ENCODE data around the gene SGF29. TPM values are rescaled to one million over a fixed set of nuclear protein-coding genes. Genes with fewer than 3 reads are reported as not detected.

Gene SGF29
- total and polyA plus RNA-seq, 2 experiments from 2014 or later = 10.0 to 17.6 TPM

DNA sequence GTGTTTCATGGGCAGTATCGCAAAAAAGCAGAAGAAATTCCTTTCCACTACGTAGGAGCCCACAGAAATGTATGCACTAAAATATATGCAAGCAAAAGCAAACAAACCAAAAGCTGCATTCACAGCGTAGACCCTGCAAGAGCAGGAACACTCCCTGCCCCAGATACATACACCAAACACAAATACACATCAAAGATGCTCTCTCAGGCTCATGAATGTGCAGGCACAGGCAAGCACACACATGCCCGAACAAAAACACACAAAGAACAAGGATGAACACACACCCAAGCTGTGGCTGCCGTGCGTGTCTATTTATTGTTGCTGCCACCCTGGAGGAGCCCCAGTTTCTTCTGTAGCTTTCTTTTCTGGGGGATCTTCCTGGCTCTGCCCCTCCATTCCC is 16.6 kb upstream of the SGF29 start (continued):
- TF ChIP-seq, protein P1, sequence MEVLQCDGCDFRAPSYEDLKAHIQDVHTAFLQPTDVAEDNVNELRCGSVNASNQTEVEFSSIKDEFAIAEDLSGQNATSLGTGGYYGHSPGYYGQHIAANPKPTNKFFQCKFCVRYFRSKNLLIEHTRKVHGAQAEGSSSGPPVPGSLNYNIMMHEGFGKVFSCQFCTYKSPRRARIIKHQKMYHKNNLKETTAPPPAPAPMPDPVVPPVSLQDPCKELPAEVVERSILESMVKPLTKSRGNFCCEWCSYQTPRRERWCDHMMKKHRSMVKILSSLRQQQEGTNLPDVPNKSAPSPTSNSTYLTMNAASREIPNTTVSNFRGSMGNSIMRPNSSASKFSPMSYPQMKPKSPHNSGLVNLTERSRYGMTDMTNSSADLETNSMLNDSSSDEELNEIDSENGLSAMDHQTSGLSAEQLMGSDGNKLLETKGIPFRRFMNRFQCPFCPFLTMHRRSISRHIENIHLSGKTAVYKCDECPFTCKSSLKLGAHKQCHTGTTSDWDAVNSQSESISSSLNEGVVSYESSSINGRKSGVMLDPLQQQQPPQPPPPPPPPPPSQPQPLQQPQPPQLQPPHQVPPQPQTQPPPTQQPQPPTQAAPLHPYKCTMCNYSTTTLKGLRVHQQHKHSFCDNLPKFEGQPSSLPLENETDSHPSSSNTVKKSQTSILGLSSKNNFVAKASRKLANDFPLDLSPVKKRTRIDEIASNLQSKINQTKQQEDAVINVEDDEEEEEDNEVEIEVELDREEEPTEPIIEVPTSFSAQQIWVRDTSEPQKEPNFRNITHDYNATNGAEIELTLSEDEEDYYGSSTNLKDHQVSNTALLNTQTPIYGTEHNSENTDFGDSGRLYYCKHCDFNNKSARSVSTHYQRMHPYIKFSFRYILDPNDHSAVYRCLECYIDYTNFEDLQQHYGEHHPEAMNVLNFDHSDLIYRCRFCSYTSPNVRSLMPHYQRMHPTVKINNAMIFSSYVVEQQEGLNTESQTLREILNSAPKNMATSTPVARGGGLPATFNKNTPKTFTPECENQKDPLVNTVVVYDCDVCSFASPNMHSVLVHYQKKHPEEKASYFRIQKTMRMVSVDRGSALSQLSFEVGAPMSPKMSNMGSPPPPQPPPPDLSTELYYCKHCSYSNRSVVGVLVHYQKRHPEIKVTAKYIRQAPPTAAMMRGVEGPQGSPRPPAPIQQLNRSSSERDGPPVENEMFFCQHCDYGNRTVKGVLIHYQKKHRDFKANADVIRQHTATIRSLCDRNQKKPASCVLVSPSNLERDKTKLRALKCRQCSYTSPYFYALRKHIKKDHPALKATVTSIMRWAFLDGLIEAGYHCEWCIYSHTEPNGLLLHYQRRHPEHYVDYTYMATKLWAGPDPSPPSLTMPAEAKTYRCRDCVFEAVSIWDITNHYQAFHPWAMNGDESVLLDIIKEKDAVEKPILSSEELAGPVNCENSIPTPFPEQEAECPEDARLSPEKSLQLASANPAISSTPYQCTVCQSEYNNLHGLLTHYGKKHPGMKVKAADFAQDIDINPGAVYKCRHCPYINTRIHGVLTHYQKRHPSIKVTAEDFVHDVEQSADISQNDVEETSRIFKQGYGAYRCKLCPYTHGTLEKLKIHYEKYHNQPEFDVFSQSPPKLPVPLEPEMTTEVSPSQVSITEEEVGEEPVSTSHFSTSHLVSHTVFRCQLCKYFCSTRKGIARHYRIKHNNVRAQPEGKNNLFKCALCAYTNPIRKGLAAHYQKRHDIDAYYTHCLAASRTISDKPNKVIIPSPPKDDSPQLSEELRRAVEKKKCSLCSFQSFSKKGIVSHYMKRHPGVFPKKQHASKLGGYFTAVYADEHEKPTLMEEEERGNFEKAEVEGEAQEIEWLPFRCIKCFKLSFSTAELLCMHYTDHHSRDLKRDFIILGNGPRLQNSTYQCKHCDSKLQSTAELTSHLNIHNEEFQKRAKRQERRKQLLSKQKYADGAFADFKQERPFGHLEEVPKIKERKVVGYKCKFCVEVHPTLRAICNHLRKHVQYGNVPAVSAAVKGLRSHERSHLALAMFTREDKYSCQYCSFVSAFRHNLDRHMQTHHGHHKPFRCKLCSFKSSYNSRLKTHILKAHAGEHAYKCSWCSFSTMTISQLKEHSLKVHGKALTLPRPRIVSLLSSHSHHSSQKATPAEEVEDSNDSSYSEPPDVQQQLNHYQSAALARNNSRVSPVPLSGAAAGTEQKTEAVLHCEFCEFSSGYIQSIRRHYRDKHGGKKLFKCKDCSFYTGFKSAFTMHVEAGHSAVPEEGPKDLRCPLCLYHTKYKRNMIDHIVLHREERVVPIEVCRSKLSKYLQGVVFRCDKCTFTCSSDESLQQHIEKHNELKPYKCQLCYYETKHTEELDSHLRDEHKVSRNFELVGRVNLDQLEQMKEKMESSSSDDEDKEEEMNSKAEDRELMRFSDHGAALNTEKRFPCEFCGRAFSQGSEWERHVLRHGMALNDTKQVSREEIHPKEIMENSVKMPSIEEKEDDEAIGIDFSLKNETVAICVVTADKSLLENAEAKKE (CRISPR knock-in tag; IDR thresholded peaks at IDR 0.05) = no peak

DNA sequence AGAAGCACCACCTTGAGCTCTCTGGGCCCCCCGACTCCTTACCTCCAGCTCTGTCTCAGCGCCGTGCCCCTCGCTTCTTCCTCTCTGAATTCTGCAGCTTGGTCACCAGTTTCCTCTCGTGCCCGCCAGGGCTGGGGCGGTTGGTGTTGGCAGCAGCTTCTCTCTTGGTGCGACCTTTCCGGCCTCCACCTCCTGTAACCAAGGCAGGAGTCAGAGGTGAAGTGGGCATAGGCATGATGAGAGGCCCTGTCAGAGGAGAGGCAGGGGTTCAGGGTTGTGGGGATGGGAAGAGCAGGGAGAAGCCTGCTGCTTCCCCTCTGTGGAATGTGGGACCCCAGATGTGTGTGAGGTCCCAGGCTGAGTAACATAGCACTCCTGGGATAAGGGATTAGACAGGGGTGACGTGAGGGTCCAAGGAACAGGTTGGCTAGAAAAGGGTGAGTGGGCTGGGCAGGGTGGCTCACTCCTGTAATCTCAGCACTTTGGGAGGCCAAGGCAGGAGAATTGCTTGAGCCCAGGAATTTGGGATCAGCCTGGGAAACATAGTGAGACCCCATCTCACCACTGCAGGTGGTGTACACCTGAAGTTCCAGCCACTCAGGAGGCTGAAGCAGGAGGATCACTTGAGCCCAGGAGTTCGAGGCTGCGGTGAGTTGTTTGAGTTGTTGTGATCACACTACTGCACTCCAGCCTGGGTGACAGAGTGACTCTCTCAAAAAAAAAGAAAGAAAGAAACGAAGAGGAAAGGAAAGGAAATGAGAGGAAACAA is 15.6 kb upstream of the SGF29 start:
- DNase-seq (ENCODE audit: low spot score) (no peak), ATAC-seq (no peak)
- Mint-ChIP-seq H3K27ac (no peak overlapping the region), H3K4me1 (peaks cover 5% of the 10 kb centered on the region; the same call in 2 of the 3 replicates), H3K36me3 (ENCODE audit: low read depth) (no peaks in the 10 kb centered on the region), H3K4me3 (no peak overlapping the region), H3K27me3 (ENCODE audit: insufficient read depth, low read depth, poor library complexity) (peaks cover 11% of the 10 kb centered on the region), H3K9me3 (no peaks in the 10 kb centered on the region)
- Histone ChIP-seq H3K4me1 (ENCODE audit: insufficient read depth) (no peaks in the 10 kb centered on the region), H3K9me2 (ENCODE audit: insufficient read depth) (no peaks in the 10 kb centered on the region), H4K20me1 (replicated peaks; ENCODE audit: insufficient read depth) (no peaks in the 10 kb centered on the region), H3F3A (replicated peaks; ENCODE audit: low read depth) (no peaks in the 10 kb centered on the region), H3K79me2 (replicated peaks; ENCODE audit: insufficient read depth) (no peaks in the 10 kb centered on the region), H3K4me3 (no peak overlapping the region), H3K27me3 (ENCODE audit: insufficient read depth) (no peaks in the 10 kb centered on the region), H2AFZ (no peak overlapping the region), H3K27ac (ENCODE audit: low read depth) (no peak overlapping the region), H3K36me3 (ENCODE audit: insufficient read depth) (no peaks in the 10 kb centered on the region), H3K4me2 (no peak overlapping the region)
- TF ChIP-seq EZH2phosphoT487 (IDR thresholded peaks at IDR 0.05; ENCODE audit: unreplicated experiment) = no peak
- TF ChIP-seq ZNF331 (CRISPR knock-in tag; IDR thresholded peaks at IDR 0.05; ENCODE audit: low read depth) = no peak
- no peak for TF ChIP-seq ZNF114 (CRISPR knock-in tag; IDR thresholded peaks at IDR 0.05)
- no peak for TF ChIP-seq NANOG (IDR thresholded peaks at IDR 0.05; ENCODE audit: borderline replicate concordance)
- TF ChIP-seq, protein P1 (CRISPR knock-in tag; IDR thresholded peaks at IDR 0.05) = no peak

Data from GM23338 (cell line).